HUDEP-2 (cell line): ENCODE data around the gene HPS3.

Source experiments
- DNase-seq, 76 experiments: peaks; one replicate each; lab custom pipeline; 2025; ENCODE audit not compliant: unreplicated experiment in 76 of 76; lab: John Stamatoyannopoulos, UW

HPS3 gene

GRCh38 chr3:149120051-149120972, 9.1 kb upstream of the HPS3 start:
- DNase-seq, result peak in 30 of 76 experiments; percentile 2 to 55 (median 28)

- no peak for DNase-seq
These were observed 6.5 kb upstream of the HPS3 start for GRCh38 chr3:149122721-149123578.

GRCh38 chr3:149128821-149129220, 617 bp upstream of the HPS3 start:
- DNase-seq, result no peak

- DNase-seq, result no peak
These were observed 2.2 kb downstream of the HPS3 start for GRCh38 chr3:149131589-149131988.

- DNase-seq, result peak in 1 of 76 experiments; percentile 2
These were observed 5.1 kb downstream of the HPS3 start for GRCh38 chr3:149134575-149134974.

GRCh38 chr3:149142682-149143081, 13.2 kb downstream of the HPS3 start:
- no peak for DNase-seq

GRCh38 chr3:149145356-149145755, 15.9 kb downstream of the HPS3 start:
- DNase-seq, result no peak

GRCh38 chr3:149145974-149146373, 16.5 kb downstream of the HPS3 start:
- no peak for DNase-seq

GRCh38 chr3:149150436-149150835, 21.0 kb downstream of the HPS3 start:
- DNase-seq, result no peak

GRCh38 chr3:149151843-149152242, 22.4 kb downstream of the HPS3 start:
- no peak for DNase-seq

- DNase-seq, result no peak
These were observed 23.0 kb downstream of the HPS3 start for GRCh38 chr3:149152420-149152819.

- no peak for DNase-seq
These were observed 24.0 kb downstream of the HPS3 start for GRCh38 chr3:149153402-149153801.

- no peak for DNase-seq
These were observed 31.4 kb downstream of the HPS3 start for GRCh38 chr3:149160754-149161300.

- no peak for DNase-seq
These were observed 32.6 kb downstream of the HPS3 start for GRCh38 chr3:149162007-149162406.

GRCh38 chr3:149163066-149163465, 33.6 kb downstream of the HPS3 start:
- no peak for DNase-seq

- DNase-seq, result no peak
These were observed 38.5 kb downstream of the HPS3 start for GRCh38 chr3:149167898-149168297.

GRCh38 chr3:149170672-149171071, 41.2 kb downstream of the HPS3 start:
- no peak for DNase-seq

- DNase-seq, result no peak
These were observed 45.5 kb downstream of the HPS3 start for GRCh38 chr3:149174901-149175300.

- no peak for DNase-seq
These were observed 47.7 kb downstream of the HPS3 start for GRCh38 chr3:149177122-149177521.

GRCh38 chr3:149179220-149179619, 49.8 kb downstream of the HPS3 start:
- no peak for DNase-seq

GRCh38 chr3:149180057-149180573, 50.7 kb downstream of the HPS3 start:
- peak in 74 of 76 experiments; percentile 21 to 98 (median 83) for DNase-seq
